Stimulated activated CD8-positive, alpha-beta memory T cell treated with anti-CD3 and anti-CD28 coated beads, Interleukin-15, amount 100 ng/mL, for 4 hours (primary cell): Measurements from ENCODE around the gene PADI1.

Source experiments
- DNase-seq, 2 donors: peaks; one replicate each; pipeline ENCODE4 v3.0.0-alpha.2; 2020; ENCODE audit warnings: low read depth in 2 of 2

The PADI1 gene

DNA sequence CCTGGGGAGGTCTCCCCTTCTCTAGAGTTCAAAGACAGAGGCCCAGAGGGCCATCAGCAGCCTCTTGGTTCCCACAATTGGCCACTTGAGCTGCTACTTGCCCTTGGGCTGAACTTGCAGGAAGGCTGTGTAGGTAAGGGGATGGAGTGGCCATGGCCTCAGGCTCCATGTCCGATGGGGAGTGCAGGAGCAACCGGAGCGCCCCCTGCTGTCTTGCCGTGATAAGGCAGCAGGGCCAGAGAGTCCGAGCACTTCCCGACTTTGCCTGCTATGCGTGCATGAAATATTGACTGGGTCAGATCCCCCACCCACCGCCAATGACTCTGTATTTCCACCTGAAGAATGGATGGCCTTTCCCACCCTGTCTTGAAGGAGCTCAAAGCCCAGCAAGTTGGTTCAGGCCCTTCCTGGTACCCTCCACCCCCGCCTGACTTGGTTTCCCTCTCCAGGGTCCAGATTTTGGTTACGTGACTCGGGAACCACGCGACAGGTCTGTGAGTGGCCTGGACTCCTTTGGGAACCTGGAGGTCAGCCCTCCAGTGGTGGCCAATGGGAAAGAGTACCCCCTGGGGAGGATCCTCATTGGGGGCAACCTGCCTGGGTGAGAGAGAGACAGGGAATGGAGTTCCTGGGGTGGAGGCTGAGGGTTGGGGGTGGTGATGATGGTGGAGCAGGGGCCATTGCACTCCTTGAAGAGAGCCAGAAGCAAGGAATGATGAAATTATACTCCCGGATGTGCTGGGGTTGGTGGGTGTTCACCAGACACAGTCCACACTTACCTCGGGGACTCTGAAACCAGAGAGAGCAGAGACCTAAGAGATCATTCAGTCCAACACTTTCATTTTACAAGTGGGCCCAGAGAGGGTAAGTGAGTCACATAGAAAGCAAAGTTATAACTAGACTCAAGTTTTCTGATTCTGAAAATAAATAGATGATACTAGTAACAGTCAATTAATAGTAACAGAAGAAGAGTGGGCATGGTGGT lies 69.5 kb downstream of the PADI1 start:
- DNase-seq: no peak

DNA sequence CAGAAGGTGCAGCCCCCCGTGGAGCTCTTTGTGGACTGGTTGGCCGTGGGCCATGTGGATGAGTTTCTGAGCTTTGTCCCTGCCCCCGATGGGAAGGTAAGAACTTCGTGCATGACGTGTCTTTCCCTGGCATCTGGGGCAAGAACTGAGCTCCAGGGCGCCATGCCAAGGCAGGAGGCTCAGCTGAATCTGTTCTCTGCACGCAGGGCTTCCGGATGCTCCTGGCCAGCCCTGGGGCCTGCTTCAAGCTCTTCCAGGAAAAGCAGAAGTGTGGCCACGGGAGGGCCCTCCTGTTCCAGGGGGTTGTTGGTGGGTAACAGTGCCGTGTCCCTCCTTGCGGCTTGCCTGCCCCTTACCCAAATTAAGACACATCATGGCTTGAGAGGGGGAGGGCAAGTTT lies 71.6 kb downstream of the PADI1 start:
- DNase-seq: no peak

DNA sequence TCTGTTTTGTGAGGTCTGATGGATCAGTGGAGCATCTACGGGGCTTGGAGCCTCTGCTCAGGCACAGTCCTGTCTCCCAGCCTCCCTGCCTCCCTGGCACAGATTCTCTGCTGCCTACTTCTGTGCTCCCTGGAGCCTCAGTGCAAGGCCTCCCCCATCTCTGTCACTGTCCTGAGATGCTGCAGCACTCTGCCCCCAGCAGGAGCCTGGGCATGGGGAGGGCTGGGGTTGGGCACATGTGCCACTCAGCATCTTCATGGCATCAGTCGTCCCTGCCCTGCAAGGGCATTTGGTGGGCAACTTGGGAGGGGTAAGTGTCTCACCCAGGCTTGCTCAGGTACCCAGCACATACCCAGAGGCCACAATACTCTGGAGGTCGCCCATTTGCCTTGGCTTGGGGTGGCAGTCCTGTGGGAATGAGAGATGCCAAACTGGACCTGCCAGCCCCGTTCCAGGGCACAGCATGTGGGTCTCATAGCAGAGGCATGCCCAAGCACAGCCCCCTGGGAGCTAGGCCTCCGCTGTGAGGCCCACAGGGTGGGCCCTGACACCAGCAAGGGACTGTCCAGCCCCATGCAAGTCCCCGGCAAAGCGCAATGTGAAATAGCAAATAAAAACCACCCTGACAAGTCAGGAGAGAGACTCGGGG lies 72.7 kb downstream of the PADI1 start:
- DNase-seq: no peak

DNA sequence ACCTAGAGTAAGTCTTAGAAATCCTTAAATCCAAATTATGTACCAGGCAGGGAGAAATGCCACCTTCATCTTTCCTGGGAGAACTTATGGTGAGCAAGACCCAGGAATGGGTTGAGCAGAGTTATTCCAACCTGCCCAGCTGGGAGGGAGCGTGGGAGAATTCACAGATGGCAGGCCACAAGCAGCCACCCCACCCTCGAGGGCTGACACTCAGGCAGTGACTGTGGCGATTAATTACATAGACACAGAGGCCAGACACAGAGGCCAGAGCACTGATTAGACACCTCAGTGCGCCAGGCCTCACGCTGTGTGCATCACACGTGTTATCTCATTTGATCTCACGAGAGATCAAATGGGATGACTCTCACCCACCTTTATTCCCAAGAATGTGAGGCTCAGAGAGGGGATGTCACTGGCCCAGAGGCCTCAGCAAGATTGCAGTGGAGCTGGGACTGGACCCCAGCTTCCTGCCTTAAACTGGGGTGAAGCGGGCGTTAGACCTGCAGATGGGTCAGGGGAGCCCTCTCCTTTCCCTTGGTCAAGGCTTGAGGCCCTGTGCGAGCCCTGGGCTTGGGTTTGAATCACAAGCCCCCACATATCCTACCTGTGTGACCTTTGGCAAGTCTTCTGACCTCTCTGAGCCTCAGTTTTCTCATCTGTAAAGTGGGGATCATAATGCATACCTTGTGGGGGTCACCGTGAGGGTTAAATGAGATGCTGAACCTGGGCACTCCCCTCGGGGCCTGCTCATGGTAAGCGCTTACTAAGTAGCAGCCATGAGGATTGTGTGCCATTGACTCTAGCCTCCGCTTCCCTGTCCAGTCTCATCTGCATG lies 74.3 kb downstream of the PADI1 start:
- DNase-seq: no peak

DNA sequence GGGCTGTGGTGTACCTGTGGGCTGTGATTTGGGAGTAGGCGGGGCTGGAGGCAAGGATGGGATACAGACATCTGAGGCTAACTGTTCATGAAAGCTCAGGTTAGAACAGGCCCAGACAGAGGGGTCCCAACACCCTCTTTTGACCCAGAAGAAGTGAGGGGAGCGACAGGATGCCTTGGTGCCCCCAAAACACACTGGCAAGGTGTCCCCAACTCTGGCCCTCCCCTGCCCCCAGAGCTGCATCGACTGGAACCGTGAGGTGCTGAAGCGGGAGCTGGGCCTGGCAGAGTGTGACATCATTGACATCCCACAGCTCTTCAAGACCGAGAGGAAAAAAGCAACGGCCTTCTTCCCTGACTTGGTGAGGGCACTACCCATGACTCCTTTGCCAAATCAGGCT lies 75.5 kb downstream of the PADI1 start:
- no peak for DNase-seq

DNA sequence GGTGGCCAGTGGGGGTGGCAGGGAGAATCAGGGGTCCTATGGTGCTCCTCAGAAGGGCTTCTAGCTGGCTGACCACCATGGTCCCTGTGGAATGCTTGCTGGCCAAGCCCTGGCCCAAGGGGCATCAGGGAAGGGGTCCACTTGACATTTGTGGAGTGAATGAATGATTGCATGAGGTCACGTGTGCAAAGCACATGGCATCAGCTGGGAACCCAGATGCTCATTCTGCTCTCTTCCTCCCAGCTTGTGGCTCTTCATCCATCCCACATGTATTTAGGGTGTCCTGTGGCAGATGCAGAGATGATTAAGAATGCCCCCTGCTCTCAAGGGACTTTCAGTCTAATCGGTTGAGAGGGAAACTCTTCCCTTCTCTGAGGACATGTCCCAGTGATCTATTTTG lies 76.0 kb downstream of the PADI1 start:
- DNase-seq: no peak

GRCh38 chr1:17281775-17282181 lies 76.8 kb downstream of the PADI1 start:
- no peak for DNase-seq

GRCh38 chr1:17282836-17283235 lies 77.9 kb downstream of the PADI1 start:
- no peak for DNase-seq

- no peak for DNase-seq
Observed at GRCh38 chr1:17286646-17287045, 81.7 kb downstream of the PADI1 start.

- DNase-seq: no peak
Observed at GRCh38 chr1:17287130-17287776, 82.3 kb downstream of the PADI1 start.

DNA sequence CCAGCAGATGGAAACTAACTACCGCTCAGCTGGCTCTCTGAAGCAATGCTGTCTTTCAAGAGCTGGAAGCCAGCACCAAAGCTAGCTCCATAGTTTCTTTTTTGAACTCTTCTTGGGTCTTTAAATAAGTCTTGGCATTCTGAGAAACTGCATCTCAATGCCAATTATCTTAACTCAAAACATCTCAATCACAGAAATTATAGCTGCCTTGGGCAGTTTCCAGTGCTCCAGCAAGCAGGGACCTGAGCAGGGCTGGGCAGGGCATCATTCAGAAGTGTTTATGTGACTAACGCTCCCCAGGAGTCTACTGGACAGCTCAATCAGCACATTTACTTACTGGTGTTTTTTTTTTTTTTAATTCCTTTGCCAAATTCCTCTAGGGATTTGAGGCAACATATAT lies 84.8 kb downstream of the PADI1 start:
- no peak for DNase-seq

DNA sequence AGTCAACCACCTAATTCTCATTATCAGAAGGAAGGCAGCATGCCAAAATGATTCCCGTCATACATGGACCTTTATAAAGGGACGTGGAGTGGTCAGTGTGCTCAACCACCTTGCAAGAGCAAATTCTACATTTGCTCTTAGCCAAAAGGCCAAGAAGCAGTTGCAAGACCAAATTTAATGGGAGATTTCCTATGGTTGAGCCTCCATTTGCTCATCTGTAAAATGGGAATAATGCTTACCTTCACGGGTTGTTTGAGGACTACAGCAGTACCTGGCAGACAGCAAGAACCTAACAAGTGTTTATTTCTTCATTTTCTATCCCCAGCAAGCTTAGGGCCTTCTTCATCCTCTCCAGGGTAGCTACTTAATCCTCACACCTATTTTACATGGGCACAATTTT lies 85.6 kb downstream of the PADI1 start:
- DNase-seq: no peak

GRCh38 chr1:17292299-17293160 lies 87.6 kb downstream of the PADI1 start:
- DNase-seq: no peak

GRCh38 chr1:17293681-17294425 lies 88.9 kb downstream of the PADI1 start:
- no peak for DNase-seq

DNA sequence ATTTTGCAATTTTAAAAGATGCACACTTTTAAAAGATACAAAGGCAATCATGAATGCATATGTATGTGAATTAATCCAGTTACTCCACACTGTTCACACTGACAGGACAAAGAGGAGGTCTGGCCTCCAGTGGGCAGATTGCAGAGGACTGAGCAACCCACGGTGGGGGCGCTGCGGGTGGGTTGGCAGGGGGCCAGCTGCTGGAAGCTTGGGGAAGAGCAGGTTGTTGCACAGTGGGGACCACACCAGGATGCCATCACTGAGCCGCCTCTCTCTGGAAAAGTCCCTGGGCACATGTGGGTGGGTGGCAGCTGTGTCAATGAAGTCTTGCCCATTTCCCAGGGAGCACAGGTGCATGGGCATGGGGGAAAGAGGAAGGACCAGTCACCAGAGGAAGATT lies 90.4 kb downstream of the PADI1 start:
- no peak for DNase-seq
